SK-N-SH (cell line): ENCODE data around the gene CARMIL3.
"Not testable (repeated sequence)": the region's sequence is repeated elsewhere in the genome, so short reads cannot be mapped to it uniquely, and the experiment has no call there.

Source experiments
- ELF1 ChIP-seq: IDR thresholded peaks from 2 replicates; pipeline ENCODE4 v1.4.0; 2012
- EZH2phosphoT487 ChIP-seq: fragments of 200-600 bp; sonication (generic); IDR thresholded peaks from 2 replicates; pipeline ENCODE4 v1.6.1; 2017; ENCODE audit warnings: low read depth, mixed run types, mild to moderate bottlenecking, antibody characterized with exemption, moderate library complexity, borderline replicate concordance
- TAF1 ChIP-seq: IDR thresholded peaks from 2 replicates; pipeline ENCODE4 v1.6.1; 2012; ENCODE audit warnings: low read depth, mild to moderate bottlenecking, low read length, moderate library complexity, borderline replicate concordance
- TF ChIP-seq, protein P1 (sequence below): fragments of 200-600 bp; sonication (generic); IDR thresholded peaks from 2 replicates; pipeline ENCODE4 v1.6.1; 2017; ENCODE audit warnings: antibody characterized with exemption, mild to moderate bottlenecking, moderate library complexity

DNA sequence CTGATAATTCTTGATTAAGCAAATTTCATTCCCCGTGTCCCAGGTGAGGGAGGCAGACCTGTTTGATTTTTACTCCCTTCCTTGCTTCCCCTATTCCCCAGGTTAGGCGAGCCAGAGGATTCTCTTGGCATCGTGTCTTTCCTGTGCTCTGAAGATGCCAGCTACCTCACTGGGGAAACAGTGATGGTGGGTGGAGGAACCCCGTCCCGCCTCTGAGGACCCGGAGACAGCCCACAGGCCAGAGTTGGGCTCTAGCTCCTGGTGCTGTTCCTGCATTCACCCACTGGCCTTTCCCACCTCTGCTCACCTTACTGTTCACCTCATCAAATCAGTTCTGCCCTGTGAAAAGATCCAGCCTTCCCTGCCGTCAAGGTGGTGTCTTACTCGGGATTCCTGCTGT lies 1.1 kb upstream of the CARMIL3 start:
- TF ChIP-seq, protein P1, sequence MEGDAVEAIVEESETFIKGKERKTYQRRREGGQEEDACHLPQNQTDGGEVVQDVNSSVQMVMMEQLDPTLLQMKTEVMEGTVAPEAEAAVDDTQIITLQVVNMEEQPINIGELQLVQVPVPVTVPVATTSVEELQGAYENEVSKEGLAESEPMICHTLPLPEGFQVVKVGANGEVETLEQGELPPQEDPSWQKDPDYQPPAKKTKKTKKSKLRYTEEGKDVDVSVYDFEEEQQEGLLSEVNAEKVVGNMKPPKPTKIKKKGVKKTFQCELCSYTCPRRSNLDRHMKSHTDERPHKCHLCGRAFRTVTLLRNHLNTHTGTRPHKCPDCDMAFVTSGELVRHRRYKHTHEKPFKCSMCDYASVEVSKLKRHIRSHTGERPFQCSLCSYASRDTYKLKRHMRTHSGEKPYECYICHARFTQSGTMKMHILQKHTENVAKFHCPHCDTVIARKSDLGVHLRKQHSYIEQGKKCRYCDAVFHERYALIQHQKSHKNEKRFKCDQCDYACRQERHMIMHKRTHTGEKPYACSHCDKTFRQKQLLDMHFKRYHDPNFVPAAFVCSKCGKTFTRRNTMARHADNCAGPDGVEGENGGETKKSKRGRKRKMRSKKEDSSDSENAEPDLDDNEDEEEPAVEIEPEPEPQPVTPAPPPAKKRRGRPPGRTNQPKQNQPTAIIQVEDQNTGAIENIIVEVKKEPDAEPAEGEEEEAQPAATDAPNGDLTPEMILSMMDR = not testable (repeated sequence)
- not testable (repeated sequence) for TF ChIP-seq EZH2phosphoT487, TAF1, ELF1
